K562 (cell line): ENCODE measurements around the gene GPR35. TPM values are rescaled to one million over a fixed set of nuclear protein-coding genes. Genes with fewer than 3 reads are reported as not detected.

Experiments used
- ATAC-seq: fragments of 200-7000 bp; cut with Tn5 transposase; 3 replicates; pipeline ENCODE4 v1.9.1; 2020; ENCODE audit warnings: moderate library complexity
- BruUV-seq: library from RNA; stranded (reverse); fragments of 400-500 nt; replicated peaks from 2 replicates; lab custom pipeline; 2021; lab: Mats Ljungman, UMichigan
- CTCF ChIA-PET: fragments of 300-600 bp; formaldehyde crosslinking; extraction: SDS; loops from one replicate; lab custom pipeline; 2021; ENCODE audit warnings: low intra/inter-chr PET ratio; lab: Yijun Ruan, JAX
- POLR2A ChIA-PET: fragments of 300-600, 350-650 bp; sonication (Branson Sonifier 250); formaldehyde crosslinking; extraction: SDS; loops from one replicate; lab custom pipeline; 2021; ENCODE audit warnings: antibody characterized with exemption, inconsistent platforms; lab: Yijun Ruan, JAX
- DNase-seq, 4 experiments: peaks; one replicate each; pipeline versions ENCODE4 v3.0.0 to v3.0.0-alpha.2; 2011 to 2018; ENCODE audit warnings: low spot score in 3 of 4, mixed read lengths in 3 of 4; ENCODE audit errors: extremely low read depth in 1 of 4
- FAIRE-seq: peaks from 2 replicates; lab custom pipeline; 2011; peaks lifted over from hg19 to GRCh38; lab: Jason Lieb, UNC
- H2AFZ ChIP-seq: 2 replicates; pipeline ENCODE4 v1.6.0; 2011; ENCODE audit warnings: low read depth, low read length, control low read depth, inconsistent platforms
- H3K27ac ChIP-seq: fragments of 200-600 bp; 3 replicates; pipeline ENCODE4 v1.8.0; 2011; ENCODE audit warnings: low read depth, mild to moderate bottlenecking, control low read depth, inconsistent platforms, low read length, moderate library complexity, mixed read lengths; ENCODE audit errors: extremely low read depth
- H3K27me3 ChIP-seq, 2 experiments: fragments of 300-600 bp in 1 of 2; 2 replicates in 1 of 2; 3 replicates in 1 of 2; pipeline versions ENCODE4 v1.6.0 to v1.8.0; 2011; ENCODE audit warnings: inconsistent platforms in 2 of 2, low read length in 2 of 2, mild to moderate bottlenecking in 1 of 2, mixed read lengths in 1 of 2, moderate library complexity in 1 of 2; ENCODE audit not compliant: control insufficient read depth in 2 of 2, insufficient read depth in 2 of 2
- H3K36me3 ChIP-seq: fragments of 300-600 bp; 3 replicates; pipeline ENCODE4 v1.8.0; 2011; ENCODE audit warnings: mild to moderate bottlenecking, low read length, inconsistent platforms; ENCODE audit not compliant: control insufficient read depth, insufficient read depth
- H3K4me1 ChIP-seq, 2 experiments: fragments of 200-600 bp in 1 of 2; replicated peaks in 1 of 2; 2 replicates in 1 of 2; 3 replicates in 1 of 2; pipeline versions ENCODE4 v1.5.1 to v1.8.0; 2011; ENCODE audit warnings: inconsistent platforms in 2 of 2, low read length in 2 of 2, mild to moderate bottlenecking in 1 of 2, mixed read lengths in 1 of 2, moderate library complexity in 1 of 2; ENCODE audit not compliant: control insufficient read depth in 2 of 2, insufficient read depth in 2 of 2
- H3K4me2 ChIP-seq: 2 replicates; pipeline ENCODE4 v1.6.1; 2011; ENCODE audit warnings: low read length, control low read depth, inconsistent platforms, mixed read lengths; ENCODE audit not compliant: insufficient read depth
- H3K4me3 ChIP-seq: fragments of 200-600 bp; sonication (generic), shearing (Covaris generic); 2 replicates; pipeline ENCODE4 v1.5.1; 2016; ENCODE audit warnings: control low read depth, inconsistent platforms
- H3K79me2 ChIP-seq: fragments of 200-600 bp; 3 replicates; pipeline ENCODE4 v1.8.0; 2011; ENCODE audit warnings: low read length, inconsistent platforms; ENCODE audit not compliant: control insufficient read depth, insufficient read depth
- H3K9ac ChIP-seq, 2 experiments: 2 replicates each; pipeline versions ENCODE4 v1.6.0 to v1.6.1; 2011; ENCODE audit warnings: low read depth in 2 of 2, low read length in 2 of 2, control low read depth in 1 of 2, inconsistent platforms in 1 of 2, mild to moderate bottlenecking in 1 of 2, mixed read lengths in 1 of 2; ENCODE audit not compliant: insufficient read depth in 1 of 2
- H3K9me1 ChIP-seq: one replicate; pipeline ENCODE4 v1.6.0; 2011; ENCODE audit warnings: inconsistent platforms, mild to moderate bottlenecking, low read length, moderate library complexity; ENCODE audit not compliant: control insufficient read depth, insufficient read depth
- H3K9me3 ChIP-seq: replicated peaks from 2 replicates; pipeline ENCODE4 v1.5.1; 2011; ENCODE audit warnings: low read depth, low read length, inconsistent platforms; ENCODE audit not compliant: control insufficient read depth, insufficient read depth
- H4K20me1 ChIP-seq: replicated peaks from 2 replicates; pipeline ENCODE4 v1.6.1; 2011; ENCODE audit warnings: low read length, inconsistent platforms, mixed read lengths; ENCODE audit not compliant: control insufficient read depth, insufficient read depth
- DIDO1 ChIP-seq: fragments of 450-650 bp; IDR thresholded peaks from 2 replicates; pipeline ENCODE4 v1.6.1; 2016; ENCODE audit warnings: low read depth, missing biosample characterization, missing genetic modification characterization
- ELF4 ChIP-seq: fragments of 450-650 bp; formaldehyde crosslinking; IDR thresholded peaks from 2 replicates; pipeline ENCODE4 v1.4.0; 2022; ENCODE audit warnings: missing genetic modification characterization
- ETV5 ChIP-seq: sonication (generic); formaldehyde crosslinking; IDR thresholded peaks from 2 replicates; pipeline ENCODE4 v1.4.0; 2020; ENCODE audit warnings: low read depth, mild to moderate bottlenecking, missing genetic modification reagents
- GABPB2 ChIP-seq: fragments of 250-450 bp; sonication (Bioruptor Pico); conservative IDR thresholded peaks from 2 replicates; pipeline ENCODE4 v1.5.1; 2021; ENCODE audit warnings: mild to moderate bottlenecking
- IRF2 ChIP-seq: sonication (generic); formaldehyde crosslinking; IDR thresholded peaks from 2 replicates; pipeline ENCODE4 v1.8.1; 2022; ENCODE audit warnings: mild to moderate bottlenecking, missing genetic modification reagents
- L3MBTL2 ChIP-seq: fragments of 450-650 bp; IDR thresholded peaks from 2 replicates; pipeline ENCODE4 v1.6.1; 2016; ENCODE audit warnings: mild to moderate bottlenecking, moderate library complexity
- MCM5 ChIP-seq: fragments of 450-650 bp; IDR thresholded peaks from 2 replicates; pipeline ENCODE4 v1.6.1; 2016; ENCODE audit warnings: low read depth
- MCM7 ChIP-seq, 2 experiments: fragments of 450-650 bp; IDR thresholded peaks; 2 replicates each; pipeline ENCODE4 v1.6.1; 2016 to 2018
- MITF ChIP-seq: IDR thresholded peaks from 2 replicates; pipeline ENCODE4 v1.6.1; 2014; ENCODE audit warnings: antibody characterized with exemption
- PPARD ChIP-seq: fragments of 250-450 bp; sonication (Bioruptor Pico); IDR thresholded peaks from 2 replicates; pipeline ENCODE4 v1.8.0; 2022; ENCODE audit warnings: inconsistent platforms, mild to moderate bottlenecking, moderate library complexity
- PRPF4 ChIP-seq: fragments of 200-400 bp; formaldehyde crosslinking; IDR thresholded peaks from one replicate; pipeline ENCODE4 v1.6.1; 2017; ENCODE audit warnings: low read length, low read depth, mild to moderate bottlenecking; ENCODE audit not compliant: insufficient read depth, poor library complexity, severe bottlenecking
- RBM22 ChIP-seq: fragments of 200-400 bp; formaldehyde crosslinking; IDR thresholded peaks from 2 replicates; pipeline ENCODE4 v1.6.1; 2018; ENCODE audit warnings: low read length, low read depth; ENCODE audit not compliant: poor library complexity, severe bottlenecking
- SMAD3 ChIP-seq: fragments of 450-650 bp; formaldehyde crosslinking; conservative IDR thresholded peaks from 2 replicates; pipeline ENCODE4 v1.4.0; 2020; ENCODE audit warnings: mild to moderate bottlenecking
- TEAD1 ChIP-seq, 2 experiments: fragments of 450-650 bp in 1 of 2; sonication (generic) in 1 of 2; formaldehyde crosslinking; IDR thresholded peaks; 2 replicates each; pipeline versions ENCODE4 v1.4.0 to v1.8.0; 2020 to 2022; ENCODE audit warnings: mild to moderate bottlenecking in 2 of 2, missing genetic modification reagents in 1 of 2
- USF1 ChIP-seq: sonication (generic); formaldehyde crosslinking; IDR thresholded peaks from 2 replicates; pipeline ENCODE4 v1.9.0; 2022; ENCODE audit warnings: mild to moderate bottlenecking, missing genetic modification reagents
- ZC3H4 ChIP-seq: sonication (generic); formaldehyde crosslinking; IDR thresholded peaks from 2 replicates; pipeline ENCODE4 v1.9.0; 2021; ENCODE audit warnings: missing genetic modification reagents, borderline replicate concordance
- ZNF140 ChIP-seq: fragments of 250-450 bp; sonication (Bioruptor Pico); IDR thresholded peaks from 2 replicates; pipeline ENCODE4 v1.8.0; 2021; ENCODE audit warnings: moderate library complexity, mild to moderate bottlenecking, inconsistent platforms
- WGBS: fragments of 100-300 bp; shearing (Covaris generic); methylation state at CpG from one replicate; pipeline ENCODE4 v1.1.6; 2016; ENCODE audit warnings: low coverage, mixed read lengths; ENCODE audit not compliant: insufficient coverage; ENCODE audit errors: missing lambda C conversion rate; 5-methylcytosine and 5-hydroxymethylcytosine counted together
- in situ Hi-C: fragments of 300-500 bp; cut with MboI; formaldehyde crosslinking; loops from 4 replicates; pipeline ENCODE4 v1.15.0; 2018; ENCODE audit warnings: inconsistent platforms, mixed read lengths
- intact Hi-C: fragments of 100-400 bp; cut with micrococcal nuclease; formaldehyde crosslinking; loops from 2 replicates; pipeline ENCODE4 v1.14.2; 2022
- polyA plus RNA-seq, 8 experiments: library from polyadenylated mRNA; depleted of rRNA in 4 of 8; stranded (reverse) in 5 of 8; unstranded in 3 of 8; fragments of >200 nt; fragmentation: Nextera tagmentation in 2 of 8; fragmentation: Illumina TruSeq in 1 of 8; extraction: Ambion mirVana in 2 of 8; extraction: Trizol in 1 of 8; gene quantifications; 2 replicates each; pipeline versions ENCODE4 v1.2.1 to v1.2.3, GENCODE V29; 2011 to 2014; ENCODE audit warnings: inconsistent platforms in 1 of 8, missing spikeins in 1 of 8
- total RNA-seq, 7 experiments: library from RNA; depleted of rRNA in 6 of 7; stranded (reverse); fragments of >200 nt in 6 of 7; fragmentation: Illumina TruSeq in 2 of 7; extraction: Trizol in 2 of 7; gene quantifications; 2 replicates each; pipeline versions ENCODE4 v1.2.1 to v1.2.3, GENCODE V29; 2011 to 2021; ENCODE audit warnings: low replicate concordance in 1 of 7
- TF ChIP-seq, protein P1 (sequence below): sonication (generic); formaldehyde crosslinking; IDR thresholded peaks from 2 replicates; pipeline ENCODE4 v1.8.0; 2022; ENCODE audit warnings: mild to moderate bottlenecking, low read depth, missing genetic modification reagents

Gene GPR35
- total and polyA plus RNA-seq, 9 of the 15 experiments (the other 6 are each of a cell fraction or from before 2014, with no cell fraction given), result 0.04 to 0.50 (median 0.29) TPM; not detected in 3

GRCh38 chr2:240628808-240629618, 3.7 kb downstream of the GPR35 start:
- no peak for FAIRE-seq
- in situ Hi-C loops, result no loop called here
- no peak overlapping the region for H3K27ac ChIP-seq

More at GRCh38 chr2:240628808-240629618, 3.7 kb downstream of the GPR35 start:
- Histone ChIP-seq H3K79me2 (no peaks in the 10 kb centered on the region), H3K36me3 (no peaks in the 10 kb centered on the region), H3K4me1 (peaks cover 0 to 26% of the 10 kb centered on the region in 2 experiments; a peak in 2 of 5 replicates), H2AFZ (no peak overlapping the region), H3K27me3 (peaks cover 0 to 16% of the 10 kb centered on the region in 2 experiments; a peak in 2 of 5 replicates), H3K4me2 (no peak overlapping the region), H3K9ac (no peak overlapping the region), H3K9me1 (no peaks in the 10 kb centered on the region), H3K4me3 (no peak overlapping the region), H3K9me3 (0 out of 2 replicates have a peak, but pooled peaks cover 1% of the 10 kb centered on the region), H4K20me1 (no peaks in the 10 kb centered on the region)
- CTCF ChIA-PET, result interaction anchor here (1.2 kb wide), 1 partner anchor 115 kb away, joined by 4 read pairs; no protein-coding TSS in a partner anchor
- DNase-seq (no peak), ATAC-seq (no peak)
- 17% methylated on average over 8 of the region's 20 CpGs for WGBS
- TF ChIP-seq TEAD1 (CRISPR knock-in tag; IDR thresholded peaks at IDR 0.05) (no peak), ELF4 (CRISPR knock-in tag) (no peak), PRPF4 (no peak), MCM7 (IDR thresholded peaks at IDR 0.05) (no peak), RBM22 (no peak), SMAD3 (no peak), GABPB2 (CRISPR knock-in tag) (no peak), IRF2 (CRISPR knock-in tag) (no peak), ZC3H4 (no peak), ETV5 (no peak), USF1 (CRISPR knock-in tag) (no peak), MITF (no peak), PPARD (CRISPR knock-in tag) (no peak), MCM5 (no peak), DIDO1 (tag) (no peak), L3MBTL2 (no peak), ZNF140 (no peak)
- TF ChIP-seq, protein P1, sequence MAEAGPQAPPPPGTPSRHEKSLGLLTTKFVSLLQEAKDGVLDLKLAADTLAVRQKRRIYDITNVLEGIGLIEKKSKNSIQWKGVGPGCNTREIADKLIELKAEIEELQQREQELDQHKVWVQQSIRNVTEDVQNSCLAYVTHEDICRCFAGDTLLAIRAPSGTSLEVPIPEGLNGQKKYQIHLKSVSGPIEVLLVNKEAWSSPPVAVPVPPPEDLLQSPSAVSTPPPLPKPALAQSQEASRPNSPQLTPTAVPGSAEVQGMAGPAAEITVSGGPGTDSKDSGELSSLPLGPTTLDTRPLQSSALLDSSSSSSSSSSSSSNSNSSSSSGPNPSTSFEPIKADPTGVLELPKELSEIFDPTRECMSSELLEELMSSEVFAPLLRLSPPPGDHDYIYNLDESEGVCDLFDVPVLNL (CRISPR knock-in tag), result no peak
- BruUV-seq, result no TSS peak
- POLR2A ChIA-PET, result interaction anchor here (0.6 kb wide), 2 partner anchors 10 to 140 kb away, joined by 3 read pairs; no protein-coding TSS in a partner anchor
- intact Hi-C loops, result no loop called here
